ENCODE data around the gene OSCP1. TPM values are rescaled to one million over a fixed set of nuclear protein-coding genes. Genes with fewer than 3 reads are reported as not detected.
A peak's percentile ranks its signal among the peaks of the same experiment; 100 is the strongest.

Gene OSCP1
- 3.8 and 7.3 TPM in 2 replicates for total RNA-seq (2014; rRNA removed)
- percentile 42 among the genes with signal in this experiment for Bru-seq, nascent RNA
- BruChase-seq, experiment 1, labeled RNA remaining after a 6-hour chase, result percentile 40 among the genes with signal in this experiment
- BruChase-seq, experiment 2, labeled RNA remaining after a 2-hour chase, result percentile 44 among the genes with signal in this experiment
- long read RNA-seq, transcript OSCP1-201 (10 exons, 1,455 nt), result major isoform, 15 of 20 reads
- long read RNA-seq, partial matches to known transcripts, result 2 of 20 reads
- long read RNA-seq, other reads (novel, unspliced or antisense), result 2 of 20 reads

GRCh38 chr1:36450270-36450918, at the start of gene OSCP1:
TSS of gene OSCP1 (minus strand) at chr1:36450451. CDS start at chr1:36450369, 82 bp downstream.
- Histone ChIP-seq H2AFZ (ENCODE audit: low read length) (peak within 1 kb of the TSS; percentile 98), H3K9ac (ENCODE audit: low read length) (peak within 1 kb of the TSS; percentile 74), H3K9me2 (replicated peaks; ENCODE audit: low read length) (no peaks in the 10 kb centered on the region), H3K9me3 (ENCODE audit: low read length) (no peaks in the 10 kb centered on the region), H3K79me2 (ENCODE audit: low read length) (no peaks in the 10 kb centered on the region), H3F3A (ENCODE audit: low read length, unreplicated experiment) (no peaks in the 10 kb centered on the region), H3K27ac (ENCODE audit: low read length) (peak within 1 kb of the TSS; percentile 47), H3K4me1 (ENCODE audit: insufficient read depth, low read length) (peaks cover 10% of the 10 kb centered on the region), H3K4me2 (ENCODE audit: low read length) (peak within 1 kb of the TSS; percentile 91), H3K4me3 (ENCODE audit: low read length) (peak within 1 kb of the TSS; percentile 71), H4K20me1 (ENCODE audit: low read length) (no peaks in the 10 kb centered on the region), H3K27me3 (ENCODE audit: low read length) (no peaks in the 10 kb centered on the region), H3K36me3 (ENCODE audit: low read depth, low read length) (peaks cover 10% of the 10 kb centered on the region)
- intact Hi-C loops (cut with micrococcal nuclease), result loop anchor here (1.0 kb wide), 1 partner anchor 64 kb away; no protein-coding TSS in a partner anchor
- DNase-seq (peak; percentile 95), ATAC-seq (peak; percentile 96)
- no peak for TF ChIP-seq EZH2phosphoT487 (IDR thresholded peaks at IDR 0.05; ENCODE audit: borderline replicate concordance, low read length)
- TF ChIP-seq, protein P1, sequence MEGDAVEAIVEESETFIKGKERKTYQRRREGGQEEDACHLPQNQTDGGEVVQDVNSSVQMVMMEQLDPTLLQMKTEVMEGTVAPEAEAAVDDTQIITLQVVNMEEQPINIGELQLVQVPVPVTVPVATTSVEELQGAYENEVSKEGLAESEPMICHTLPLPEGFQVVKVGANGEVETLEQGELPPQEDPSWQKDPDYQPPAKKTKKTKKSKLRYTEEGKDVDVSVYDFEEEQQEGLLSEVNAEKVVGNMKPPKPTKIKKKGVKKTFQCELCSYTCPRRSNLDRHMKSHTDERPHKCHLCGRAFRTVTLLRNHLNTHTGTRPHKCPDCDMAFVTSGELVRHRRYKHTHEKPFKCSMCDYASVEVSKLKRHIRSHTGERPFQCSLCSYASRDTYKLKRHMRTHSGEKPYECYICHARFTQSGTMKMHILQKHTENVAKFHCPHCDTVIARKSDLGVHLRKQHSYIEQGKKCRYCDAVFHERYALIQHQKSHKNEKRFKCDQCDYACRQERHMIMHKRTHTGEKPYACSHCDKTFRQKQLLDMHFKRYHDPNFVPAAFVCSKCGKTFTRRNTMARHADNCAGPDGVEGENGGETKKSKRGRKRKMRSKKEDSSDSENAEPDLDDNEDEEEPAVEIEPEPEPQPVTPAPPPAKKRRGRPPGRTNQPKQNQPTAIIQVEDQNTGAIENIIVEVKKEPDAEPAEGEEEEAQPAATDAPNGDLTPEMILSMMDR (conservative IDR thresholded peaks at IDR 0.05; ENCODE audit: low read depth, low read length), result no peak
- TF ChIP-seq EZH2 (IDR thresholded peaks at IDR 0.05; ENCODE audit: low read length, unreplicated experiment), result no peak
- POLR2A ChIA-PET (ENCODE audit: unreplicated experiment), result interaction anchor here (0.6 kb wide), 4 partner anchors 19 to 880 kb away, joined by 3 to 4 read pairs (median 3); no protein-coding TSS in a partner anchor
- BruUV-seq (replicated peaks), result no TSS peak
- CTCF ChIA-PET, result interaction anchor here (0.6 kb wide), 2 partner anchors 42 to 107 kb away, joined by 3 read pairs; no protein-coding TSS in a partner anchor

- H4K20me1 ChIP-seq (ENCODE audit: low read length), result no peaks in the 10 kb centered on the region
- H2AFZ ChIP-seq (ENCODE audit: low read length), result no peak overlapping the region
- H3K4me2 ChIP-seq (ENCODE audit: low read length), result no peak overlapping the region
- no peak overlapping the region for H3K4me3 ChIP-seq (ENCODE audit: low read length)
- no TSS peak for BruUV-seq (replicated peaks)
- no peak overlapping the region for H3K27ac ChIP-seq (ENCODE audit: low read length)
- TF ChIP-seq EZH2phosphoT487 (IDR thresholded peaks at IDR 0.05; ENCODE audit: borderline replicate concordance, low read length) (no peak), EZH2 (IDR thresholded peaks at IDR 0.05; ENCODE audit: low read length, unreplicated experiment) (no peak)
- TF ChIP-seq, protein P1 (conservative IDR thresholded peaks at IDR 0.05; ENCODE audit: low read depth, low read length), result no peak
- peaks cover 40% of the 10 kb centered on the region for H3K27me3 ChIP-seq (ENCODE audit: low read length)
- H3F3A ChIP-seq (ENCODE audit: low read length, unreplicated experiment), result no peaks in the 10 kb centered on the region
- no peak overlapping the region for H3K9ac ChIP-seq (ENCODE audit: low read length)
- DNase-seq (no peak), ATAC-seq (no peak)
- intact Hi-C loops (cut with micrococcal nuclease), result no loop called here
- no peaks in the 10 kb centered on the region for H3K36me3 ChIP-seq (ENCODE audit: low read depth, low read length)
- no peaks in the 10 kb centered on the region for H3K9me2 ChIP-seq (replicated peaks; ENCODE audit: low read length)
- ChIA-PET CTCF (no interaction called here), POLR2A (ENCODE audit: unreplicated experiment) (no interaction called here)
- no peaks in the 10 kb centered on the region for H3K4me1 ChIP-seq (ENCODE audit: insufficient read depth, low read length)
- no peaks in the 10 kb centered on the region for H3K9me3 ChIP-seq (ENCODE audit: low read length)
- no peaks in the 10 kb centered on the region for H3K79me2 ChIP-seq (ENCODE audit: low read length)
Measured at GRCh38 chr1:36497207-36497606, 47.0 kb upstream of the OSCP1 start.

Data from PC-3 (cell line).